H7 (cell line): Measurements from ENCODE around the gene GNG12. TPM values are rescaled to one million over a fixed set of nuclear protein-coding genes. Genes with fewer than 3 reads are reported as not detected.
A peak's percentile ranks its signal among the peaks of the same experiment; 100 is the strongest.

Source experiments
- DNase-seq: peaks from one replicate; pipeline ENCODE4 v3.0.0; 2012
- H3K27me3 ChIP-seq: 2 replicates; pipeline ENCODE4 v1.6.0; 2011; ENCODE audit warnings: mild to moderate bottlenecking, low read length; ENCODE audit not compliant: control insufficient read depth, insufficient read depth
- H3K36me3 ChIP-seq: replicated peaks from 2 replicates; pipeline ENCODE4 v1.5.1; 2011; ENCODE audit warnings: low read length; ENCODE audit not compliant: control insufficient read depth, insufficient read depth
- H3K4me3 ChIP-seq: 2 replicates; pipeline ENCODE4 v1.5.1; 2011; ENCODE audit warnings: low read depth, mild to moderate bottlenecking, control low read depth, low read length, moderate library complexity; ENCODE audit not compliant: insufficient read depth
- total RNA-seq: library from RNA; depleted of rRNA; stranded (reverse); fragments of >200 nt; shearing (Covaris generic); gene quantifications from 2 replicates; pipeline ENCODE4 v1.2.3, GENCODE V29; 2014

GNG12 gene
- total RNA-seq, 1 experiment from 2014 or later: 42.8 TPM

- Histone ChIP-seq H3K36me3 (peaks cover 7% of the 10 kb centered on the region), H3K4me3 (peak within 1 kb of the TSS; percentile 98), H3K27me3 (no peaks in the 10 kb centered on the region)
- DNase-seq: peak; percentile 95
Measured at GRCh38 chr1:67685067-67685557, 148.2 kb downstream of the GNG12 start, which contains the start of gene GADD45A. Gene GADD45A (plus strand): TSS chr1:67685201. CDS start chr1:67685495, 294 bp downstream.

- no peak overlapping the region for H3K4me3 ChIP-seq
- H3K36me3 ChIP-seq: peaks cover 7% of the 10 kb centered on the region
- DNase-seq: no peak
- no peaks in the 10 kb centered on the region for H3K27me3 ChIP-seq
Measured at GRCh38 chr1:67684526-67685066, 148.7 kb downstream of the GNG12 start.

GRCh38 chr1:67683766-67684525 lies 149.3 kb downstream of the GNG12 start:
- no peaks in the 10 kb centered on the region for H3K27me3 ChIP-seq
- no peak overlapping the region for H3K4me3 ChIP-seq
- DNase-seq: no peak
- peaks cover 7% of the 10 kb centered on the region for H3K36me3 ChIP-seq

GRCh38 chr1:67683316-67683715 lies 150.0 kb downstream of the GNG12 start:
- Histone ChIP-seq H3K27me3 (no peaks in the 10 kb centered on the region), H3K4me3 (no peak overlapping the region), H3K36me3 (peaks cover 4% of the 10 kb centered on the region)
- DNase-seq: no peak

- H3K36me3 ChIP-seq: peaks cover 3% of the 10 kb centered on the region
- no peak for DNase-seq
- no peak overlapping the region for H3K4me3 ChIP-seq
- no peaks in the 10 kb centered on the region for H3K27me3 ChIP-seq
Measured at GRCh38 chr1:67682659-67683197, 150.5 kb downstream of the GNG12 start.

GRCh38 chr1:67680486-67680885 lies 152.8 kb downstream of the GNG12 start:
- DNase-seq: no peak
- Histone ChIP-seq H3K4me3 (no peak overlapping the region), H3K27me3 (no peaks in the 10 kb centered on the region), H3K36me3 (no peaks in the 10 kb centered on the region)

GRCh38 chr1:67679691-67680090 lies 153.6 kb downstream of the GNG12 start:
- Histone ChIP-seq H3K4me3 (no peak overlapping the region), H3K36me3 (no peaks in the 10 kb centered on the region), H3K27me3 (no peaks in the 10 kb centered on the region)
- no peak for DNase-seq

- no peak for DNase-seq
- no peaks in the 10 kb centered on the region for H3K36me3 ChIP-seq
- no peaks in the 10 kb centered on the region for H3K27me3 ChIP-seq
- H3K4me3 ChIP-seq: no peak overlapping the region
Measured at GRCh38 chr1:67677930-67678329, 155.3 kb downstream of the GNG12 start.

GRCh38 chr1:67677408-67677807 lies 155.9 kb downstream of the GNG12 start:
- Histone ChIP-seq H3K27me3 (no peaks in the 10 kb centered on the region), H3K4me3 (no peak overlapping the region), H3K36me3 (no peaks in the 10 kb centered on the region)
- peak; percentile 46 for DNase-seq

- Histone ChIP-seq H3K4me3 (no peak overlapping the region), H3K36me3 (no peaks in the 10 kb centered on the region), H3K27me3 (no peaks in the 10 kb centered on the region)
- no peak for DNase-seq
Measured at GRCh38 chr1:67676946-67677345, 156.3 kb downstream of the GNG12 start.

GRCh38 chr1:67676287-67676686 lies 157.0 kb downstream of the GNG12 start:
- H3K4me3 ChIP-seq: no peak overlapping the region
- DNase-seq: no peak
- H3K27me3 ChIP-seq: no peaks in the 10 kb centered on the region
- H3K36me3 ChIP-seq: no peaks in the 10 kb centered on the region

GRCh38 chr1:67675800-67676199 lies 157.5 kb downstream of the GNG12 start:
- Histone ChIP-seq H3K4me3 (no peak overlapping the region), H3K36me3 (no peaks in the 10 kb centered on the region), H3K27me3 (no peaks in the 10 kb centered on the region)
- DNase-seq: no peak

GRCh38 chr1:67674260-67675011 lies 158.8 kb downstream of the GNG12 start:
- no peak for DNase-seq
- no peak overlapping the region for H3K4me3 ChIP-seq
- no peaks in the 10 kb centered on the region; the same call in 1 of the 2 replicates for H3K27me3 ChIP-seq
- no peaks in the 10 kb centered on the region for H3K36me3 ChIP-seq

GRCh38 chr1:67673468-67674201 lies 159.6 kb downstream of the GNG12 start:
- Histone ChIP-seq H3K36me3 (no peaks in the 10 kb centered on the region), H3K4me3 (no peak overlapping the region), H3K27me3 (no peaks in the 10 kb centered on the region; the same call in 1 of the 2 replicates)
- DNase-seq: no peak
